GM19193 (cell line): ENCODE results near the gene SPTBN1.

ENCODE experiments used
- POLR2A ChIP-seq: IDR thresholded peaks from 4 replicates; pipeline ENCODE4 v1.6.1; 2011; ENCODE audit not compliant: insufficient read depth, insufficient read length; ENCODE audit errors: extremely low read depth

Gene SPTBN1

GRCh38 chr2:54648256-54648655, 192.1 kb downstream of the SPTBN1 start:
- TF ChIP-seq POLR2A: no peak

GRCh38 chr2:54649191-54649590, 193.1 kb downstream of the SPTBN1 start:
- TF ChIP-seq POLR2A: no peak

GRCh38 chr2:54649633-54650032, 193.5 kb downstream of the SPTBN1 start:
- TF ChIP-seq POLR2A: no peak

- TF ChIP-seq POLR2A: no peak
Observed at GRCh38 chr2:54650612-54651011, 194.5 kb downstream of the SPTBN1 start.

- no peak for TF ChIP-seq POLR2A
Observed at GRCh38 chr2:54651291-54651690, 195.2 kb downstream of the SPTBN1 start.

- TF ChIP-seq POLR2A: no peak
Observed at GRCh38 chr2:54652540-54652939, 196.4 kb downstream of the SPTBN1 start.

GRCh38 chr2:54653572-54654204, 197.6 kb downstream of the SPTBN1 start:
- no peak for TF ChIP-seq POLR2A

- TF ChIP-seq POLR2A: no peak
Observed at GRCh38 chr2:54655046-54655809, 199.1 kb downstream of the SPTBN1 start.

- TF ChIP-seq POLR2A: no peak
Observed at GRCh38 chr2:54656863-54657262, 200.7 kb downstream of the SPTBN1 start.

GRCh38 chr2:54657664-54658083, 201.5 kb downstream of the SPTBN1 start:
- no peak for TF ChIP-seq POLR2A

- no peak for TF ChIP-seq POLR2A
Observed at GRCh38 chr2:54658564-54659071, 202.5 kb downstream of the SPTBN1 start.

GRCh38 chr2:54659527-54659926, 203.4 kb downstream of the SPTBN1 start:
- TF ChIP-seq POLR2A: no peak

- no peak for TF ChIP-seq POLR2A
Observed at GRCh38 chr2:54660752-54661151, 204.6 kb downstream of the SPTBN1 start.

- TF ChIP-seq POLR2A: no peak
Observed at GRCh38 chr2:54663424-54664030, 207.4 kb downstream of the SPTBN1 start.

GRCh38 chr2:54664238-54664786, 208.2 kb downstream of the SPTBN1 start:
- TF ChIP-seq POLR2A: no peak
